HepG2 (cell line): ENCODE data around the gene POMT2. TPM values are rescaled to one million over a fixed set of nuclear protein-coding genes. Genes with fewer than 3 reads are reported as not detected.

Experiments
- CC2D1A ChIP-seq: sonication (generic); formaldehyde crosslinking; IDR thresholded peaks from 2 replicates; pipeline ENCODE4 v1.8.1; 2023; ENCODE audit warnings: mild to moderate bottlenecking, missing genetic modification reagents
- CTCF ChIP-seq: sonication (generic); formaldehyde crosslinking; IDR thresholded peaks from 2 replicates; pipeline ENCODE4 v1.5.0; 2020; ENCODE audit warnings: mild to moderate bottlenecking, missing genetic modification reagents, moderate library complexity
- FOSL2 ChIP-seq: sonication (generic); formaldehyde crosslinking; IDR thresholded peaks from 2 replicates; pipeline ENCODE4 v1.4.0; 2020; ENCODE audit warnings: missing genetic modification reagents
- HNF1B ChIP-seq: sonication (generic); formaldehyde crosslinking; IDR thresholded peaks from 2 replicates; pipeline ENCODE4 v1.5.1; 2020; ENCODE audit warnings: mild to moderate bottlenecking, moderate library complexity, missing genetic modification reagents
- RBFOX2 ChIP-seq: fragments of 200-400 bp; formaldehyde crosslinking; IDR thresholded peaks from 2 replicates; pipeline ENCODE4 v1.6.1; 2017; ENCODE audit warnings: low read depth, mild to moderate bottlenecking, low read length
- RFX1 ChIP-seq: fragments of 450-650 bp; IDR thresholded peaks from 2 replicates; pipeline ENCODE4 v1.6.1; 2017
- RNF2 ChIP-seq: fragments of 450-650 bp; conservative IDR thresholded peaks from 2 replicates; pipeline ENCODE4 v1.6.1; 2016; ENCODE audit warnings: low read depth
- SMAD1 ChIP-seq: sonication (generic); formaldehyde crosslinking; IDR thresholded peaks from 2 replicates; pipeline ENCODE4 v1.4.0; 2020; ENCODE audit warnings: missing genetic modification reagents, low read depth, mild to moderate bottlenecking, borderline replicate concordance
- THAP8 ChIP-seq: sonication (generic); formaldehyde crosslinking; IDR thresholded peaks from 2 replicates; pipeline ENCODE4 v1.5.1; 2020; ENCODE audit warnings: missing genetic modification reagents, mild to moderate bottlenecking, borderline replicate concordance
- THYN1 ChIP-seq: sonication (generic); formaldehyde crosslinking; IDR thresholded peaks from 2 replicates; pipeline ENCODE4 v1.8.1; 2023; ENCODE audit warnings: low read depth, mild to moderate bottlenecking, moderate library complexity, missing genetic modification reagents, borderline replicate concordance
- ZFP36L1 ChIP-seq: sonication (generic); formaldehyde crosslinking; IDR thresholded peaks from 2 replicates; pipeline ENCODE4 v1.8.0; 2022; ENCODE audit warnings: mild to moderate bottlenecking, missing genetic modification reagents, moderate library complexity
- ZNF18 ChIP-seq: sonication (generic); formaldehyde crosslinking; IDR thresholded peaks from 2 replicates; pipeline ENCODE4 v1.8.0; 2022; ENCODE audit warnings: mild to moderate bottlenecking, missing genetic modification reagents; ENCODE audit not compliant: insufficient replicate concordance
- ZNF225 ChIP-seq: sonication (generic); formaldehyde crosslinking; IDR thresholded peaks from 2 replicates; pipeline ENCODE4 v1.4.0; 2020; ENCODE audit warnings: mild to moderate bottlenecking, missing genetic modification reagents
- ZNF292 ChIP-seq: sonication (generic); formaldehyde crosslinking; IDR thresholded peaks from 2 replicates; pipeline ENCODE4 v1.8.1; 2022; ENCODE audit warnings: mild to moderate bottlenecking, low read depth, missing genetic modification reagents, borderline replicate concordance
- ZNF350 ChIP-seq: sonication (generic); formaldehyde crosslinking; IDR thresholded peaks from 2 replicates; pipeline ENCODE4 v1.4.0; 2020; ENCODE audit warnings: mild to moderate bottlenecking, low read depth, missing genetic modification reagents, borderline replicate concordance
- ZNF549 ChIP-seq: sonication (generic); formaldehyde crosslinking; IDR thresholded peaks from 2 replicates; pipeline ENCODE4 v1.5.0; 2020; ENCODE audit warnings: missing genetic modification reagents
- ZNF558 ChIP-seq: sonication (generic); formaldehyde crosslinking; IDR thresholded peaks from 2 replicates; pipeline ENCODE4 v1.9.0; 2022; ENCODE audit warnings: mild to moderate bottlenecking, missing genetic modification reagents, borderline replicate concordance
- ZSCAN29 ChIP-seq: sonication (generic); formaldehyde crosslinking; conservative IDR thresholded peaks from 2 replicates; pipeline ENCODE4 v1.4.0; 2020; ENCODE audit warnings: mild to moderate bottlenecking, missing genetic modification reagents
- ZSCAN31 ChIP-seq: sonication (generic); formaldehyde crosslinking; IDR thresholded peaks from 2 replicates; pipeline ENCODE4 v1.5.0; 2020; ENCODE audit warnings: low read depth, mild to moderate bottlenecking, missing genetic modification reagents
- polyA plus RNA-seq, 8 experiments: library from polyadenylated mRNA; depleted of rRNA in 3 of 8; stranded (reverse) in 7 of 8; unstranded in 1 of 8; fragments of >200 nt; fragmentation: Illumina TruSeq in 4 of 8; extraction: Trizol in 4 of 8; gene quantifications; 2 replicates each; pipeline versions ENCODE4 v1.2.1 to v1.2.3, GENCODE V29; 2011 to 2016; ENCODE audit warnings: low read depth in 4 of 8, missing spikeins in 1 of 8, mixed read lengths in 1 of 8; ENCODE audit not compliant: insufficient read depth in 1 of 8
- total RNA-seq, 5 experiments: library from RNA; depleted of rRNA; stranded (reverse); fragments of >200 nt; fragmentation: Illumina TruSeq; extraction: Trizol; gene quantifications; 2 replicates each; pipeline ENCODE4 v1.2.3, GENCODE V29; 2016; ENCODE audit warnings: low read depth in 1 of 5
- TF ChIP-seq, protein P1 (sequence below): sonication (generic); formaldehyde crosslinking; IDR thresholded peaks from 2 replicates; pipeline ENCODE4 v1.5.0; 2020; ENCODE audit warnings: missing genetic modification reagents
- TF ChIP-seq, protein P2 (sequence below): sonication (generic); IDR thresholded peaks from 2 replicates; pipeline ENCODE4 v1.6.1; 2016; ENCODE audit warnings: low read depth, borderline replicate concordance

POMT2 gene
- total and polyA plus RNA-seq, 2 of the 13 experiments (the other 11 are each of a cell fraction or from before 2014, with no cell fraction given): 15.3 to 15.9 TPM

- TF ChIP-seq ZNF558 (CRISPR knock-in tag) (peak; percentile 40; the same call in 1 of the 2 replicates), RBFOX2 (peak; percentile 16), THAP8 (CRISPR knock-in tag) (0 out of 2 replicates have a peak, but pooled peaks have one; percentile 69), ZNF18 (CRISPR knock-in tag) (no peak), ZNF350 (CRISPR knock-in tag) (no peak), HNF1B (peak; percentile 83; the same call in 1 of the 2 replicates), CTCF (CRISPR knock-in tag) (peak; percentile 32; the same call in 1 of the 2 replicates), CC2D1A (CRISPR knock-in tag) (no peak), FOSL2 (CRISPR knock-in tag) (peak; percentile 34; the same call in 1 of the 2 replicates), ZNF225 (peak; percentile 20; the same call in 1 of the 2 replicates), ZSCAN29 (CRISPR knock-in tag) (peak; percentile 53; the same call in 1 of the 2 replicates), ZFP36L1 (peak; percentile 79; the same call in 1 of the 2 replicates), RNF2 (peak; percentile 65; the same call in 1 of the 2 replicates), SMAD1 (CRISPR knock-in tag) (peak; percentile 35; the same call in 1 of the 2 replicates), THYN1 (CRISPR knock-in tag) (no peak), ZNF549 (0 out of 2 replicates have a peak, but pooled peaks have one; percentile 31), ZNF292 (CRISPR knock-in tag) (no peak), ZSCAN31 (CRISPR knock-in tag) (0 out of 2 replicates have a peak, but pooled peaks have one; percentile 4), RFX1 (peak; percentile 93)
- TF ChIP-seq, protein P1, sequence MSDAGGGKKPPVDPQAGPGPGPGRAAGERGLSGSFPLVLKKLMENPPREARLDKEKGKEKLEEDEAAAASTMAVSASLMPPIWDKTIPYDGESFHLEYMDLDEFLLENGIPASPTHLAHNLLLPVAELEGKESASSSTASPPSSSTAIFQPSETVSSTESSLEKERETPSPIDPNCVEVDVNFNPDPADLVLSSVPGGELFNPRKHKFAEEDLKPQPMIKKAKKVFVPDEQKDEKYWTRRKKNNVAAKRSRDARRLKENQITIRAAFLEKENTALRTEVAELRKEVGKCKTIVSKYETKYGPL (CRISPR knock-in tag): no peak
- TF ChIP-seq, protein P2, sequence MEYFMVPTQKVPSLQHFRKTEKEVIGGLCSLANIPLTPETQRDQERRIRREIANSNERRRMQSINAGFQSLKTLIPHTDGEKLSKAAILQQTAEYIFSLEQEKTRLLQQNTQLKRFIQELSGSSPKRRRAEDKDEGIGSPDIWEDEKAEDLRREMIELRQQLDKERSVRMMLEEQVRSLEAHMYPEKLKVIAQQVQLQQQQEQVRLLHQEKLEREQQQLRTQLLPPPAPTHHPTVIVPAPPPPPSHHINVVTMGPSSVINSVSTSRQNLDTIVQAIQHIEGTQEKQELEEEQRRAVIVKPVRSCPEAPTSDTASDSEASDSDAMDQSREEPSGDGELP: peak; percentile 83; the same call in 1 of the 2 replicates
Measured at GRCh38 chr14:77320238-77320935, at the start of gene POMT2 (continued).
